ENCODE results near the gene MVD.

Gene MVD, protein sequence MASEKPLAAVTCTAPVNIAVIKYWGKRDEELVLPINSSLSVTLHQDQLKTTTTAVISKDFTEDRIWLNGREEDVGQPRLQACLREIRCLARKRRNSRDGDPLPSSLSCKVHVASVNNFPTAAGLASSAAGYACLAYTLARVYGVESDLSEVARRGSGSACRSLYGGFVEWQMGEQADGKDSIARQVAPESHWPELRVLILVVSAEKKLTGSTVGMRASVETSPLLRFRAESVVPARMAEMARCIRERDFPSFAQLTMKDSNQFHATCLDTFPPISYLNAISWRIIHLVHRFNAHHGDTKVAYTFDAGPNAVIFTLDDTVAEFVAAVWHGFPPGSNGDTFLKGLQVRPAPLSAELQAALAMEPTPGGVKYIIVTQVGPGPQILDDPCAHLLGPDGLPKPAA

DNA sequence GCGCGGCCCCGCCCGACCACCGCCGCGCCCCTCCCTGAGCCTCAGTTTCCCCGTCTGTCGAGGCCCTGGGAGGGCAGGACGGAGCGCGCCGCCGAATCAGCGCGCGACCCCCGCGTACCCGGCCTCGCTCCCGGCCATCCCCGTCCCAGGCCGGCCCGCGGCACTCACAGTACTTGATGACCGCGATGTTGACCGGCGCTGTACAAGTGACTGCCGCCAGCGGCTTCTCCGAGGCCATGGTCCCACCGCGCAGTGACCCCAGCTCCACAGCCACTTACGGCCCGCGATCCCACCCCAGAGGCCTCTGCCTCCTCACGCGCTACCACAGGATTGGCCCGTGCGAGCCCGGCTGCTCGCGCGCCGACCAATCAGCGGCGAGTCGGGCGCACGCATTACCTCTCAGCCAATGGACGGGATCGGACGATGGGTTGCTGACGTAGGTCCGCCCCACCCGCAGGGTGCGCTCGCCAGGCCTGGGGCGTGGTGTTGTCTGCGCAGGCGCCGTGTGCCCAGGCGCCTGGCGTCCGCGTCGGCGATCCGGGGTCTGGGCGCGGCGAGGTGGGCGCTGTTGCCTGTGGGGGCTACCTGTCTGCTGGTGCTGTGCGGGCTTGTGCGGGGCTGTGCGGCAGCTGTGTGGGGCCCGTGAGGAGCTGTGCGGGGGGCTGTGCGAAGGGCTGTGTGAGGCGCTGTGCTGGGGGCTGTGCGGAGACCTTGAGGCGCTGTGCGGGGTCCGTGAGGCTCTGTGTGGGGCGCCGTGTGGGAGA lies at the start of gene MVD:
Gene MVD, minus strand, starts transcription at position 249 of the 764 bp plus-strand sequence. Its CDS starts 11 bp downstream, at position 238.
- DNase-seq (ENCODE audit: low read depth): peak; percentile 94

DNA sequence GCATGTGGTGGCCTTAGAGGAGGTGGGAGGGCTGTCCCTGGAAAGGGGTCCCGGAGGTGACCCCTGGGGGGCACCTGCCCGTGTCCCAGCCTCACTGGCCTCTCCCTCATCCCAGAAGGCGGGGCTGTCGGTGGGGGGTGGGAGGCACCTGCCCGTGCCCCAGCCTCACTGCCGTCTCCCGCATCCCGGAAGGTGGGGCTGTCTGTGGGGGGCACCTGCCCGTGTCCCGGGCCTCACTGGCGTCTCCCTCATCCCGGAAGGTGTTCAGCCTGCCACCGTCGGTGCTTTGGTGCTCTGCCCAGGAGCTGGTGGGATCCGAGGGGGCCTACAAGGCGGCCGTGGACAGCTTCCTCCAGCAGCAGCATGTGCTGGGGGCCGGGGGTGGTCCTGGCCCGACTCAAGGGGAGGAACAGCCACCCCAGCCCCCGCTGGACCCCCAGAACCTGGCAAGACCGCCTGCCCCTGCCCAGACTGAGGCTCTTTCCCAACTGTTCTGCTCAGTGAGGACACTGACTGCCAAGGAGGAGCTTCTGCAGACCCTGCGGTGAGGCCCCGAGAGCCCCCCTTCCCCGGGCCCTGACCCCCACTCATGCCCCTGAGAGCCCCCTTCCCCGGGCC lies 49.6 kb upstream of the MVD start:
- no peak for DNase-seq (ENCODE audit: low read depth)

- no peak for DNase-seq (ENCODE audit: low read depth)
Observed at GRCh38 chr16:88711750-88712340, 49.0 kb upstream of the MVD start.

DNA sequence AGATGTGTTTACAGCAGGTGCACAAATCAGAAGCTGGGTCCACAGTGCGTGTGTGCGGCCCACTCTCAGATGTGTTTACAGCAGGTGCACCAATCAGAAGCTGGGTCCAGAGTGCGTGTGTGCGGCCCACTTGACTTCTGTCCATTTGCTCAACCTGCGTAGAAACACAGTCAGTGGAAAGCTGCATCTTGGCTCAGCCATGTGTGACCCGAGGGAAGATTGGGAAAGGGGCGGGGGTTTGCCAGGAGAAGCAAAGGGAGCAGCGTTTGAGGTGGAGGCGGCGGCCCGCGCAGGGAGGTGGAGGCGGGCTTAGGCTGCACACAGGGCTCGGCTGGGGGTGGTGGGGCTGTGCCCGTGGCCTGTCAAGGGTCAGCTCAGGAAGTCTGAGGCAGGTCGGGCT lies 47.7 kb upstream of the MVD start:
- no peak for DNase-seq (ENCODE audit: low read depth)

- DNase-seq (ENCODE audit: low read depth): no peak
Observed at GRCh38 chr16:88706965-88707826, 44.3 kb upstream of the MVD start.

DNA sequence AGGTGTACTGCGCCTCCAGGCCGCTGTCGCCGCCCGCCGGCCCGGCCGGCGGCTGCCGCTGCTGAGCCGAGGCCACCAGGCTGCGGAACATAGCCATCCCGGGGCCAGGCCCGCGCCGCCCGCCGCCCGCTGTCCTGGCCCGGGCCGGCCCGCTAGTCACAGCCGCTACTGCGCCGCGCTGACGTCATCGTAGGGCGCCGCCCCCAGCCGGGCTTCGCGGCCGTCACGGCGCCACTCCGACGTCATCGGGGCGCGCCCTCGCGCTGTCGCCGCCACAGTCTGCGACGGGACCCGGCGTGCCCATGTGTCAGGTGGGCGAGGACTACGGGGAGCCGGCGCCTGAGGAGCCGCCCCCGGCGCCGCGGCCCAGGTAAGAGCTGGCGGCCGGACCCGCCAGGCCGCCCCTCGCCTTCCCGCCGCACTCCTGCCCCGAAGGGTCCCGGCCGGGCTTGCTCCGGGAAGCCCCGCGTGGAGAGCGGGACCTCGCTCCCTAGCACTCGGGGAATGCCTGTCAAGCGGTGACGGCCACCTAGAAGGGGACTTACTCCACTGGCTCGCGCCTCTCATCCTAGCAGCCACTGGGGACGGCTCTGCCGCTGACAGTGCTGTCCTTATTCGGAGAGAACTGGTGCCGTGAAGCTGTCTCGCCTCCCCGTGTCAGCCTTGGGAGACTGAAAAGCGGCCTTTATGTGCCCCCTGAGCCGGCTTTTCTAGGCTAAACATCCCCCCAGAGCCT lies 43.5 kb upstream of the MVD start, which contains the start of the genes CTU2 and RNF166:
Gene CTU2, plus strand, starts transcription at position 275 of the 736 bp plus-strand sequence. Its CDS starts 28 bp downstream, at position 303.
Gene RNF166, minus strand, starts transcription at position 180 of the 736 bp plus-strand sequence. Its CDS starts 83 bp downstream, at position 97.
- DNase-seq (ENCODE audit: low read depth): peak; percentile 87

GRCh38 chr16:88705801-88706228 lies 42.9 kb upstream of the MVD start:
- DNase-seq (ENCODE audit: low read depth): no peak

GRCh38 chr16:88705076-88705684 lies 42.3 kb upstream of the MVD start:
- peak; percentile 54 for DNase-seq (ENCODE audit: low read depth)

- DNase-seq (ENCODE audit: low read depth): peak; percentile 72
Observed at GRCh38 chr16:88703486-88704309, 40.8 kb upstream of the MVD start.

- DNase-seq (ENCODE audit: low read depth): no peak
Observed at GRCh38 chr16:88702371-88703210, 39.7 kb upstream of the MVD start.

DNA sequence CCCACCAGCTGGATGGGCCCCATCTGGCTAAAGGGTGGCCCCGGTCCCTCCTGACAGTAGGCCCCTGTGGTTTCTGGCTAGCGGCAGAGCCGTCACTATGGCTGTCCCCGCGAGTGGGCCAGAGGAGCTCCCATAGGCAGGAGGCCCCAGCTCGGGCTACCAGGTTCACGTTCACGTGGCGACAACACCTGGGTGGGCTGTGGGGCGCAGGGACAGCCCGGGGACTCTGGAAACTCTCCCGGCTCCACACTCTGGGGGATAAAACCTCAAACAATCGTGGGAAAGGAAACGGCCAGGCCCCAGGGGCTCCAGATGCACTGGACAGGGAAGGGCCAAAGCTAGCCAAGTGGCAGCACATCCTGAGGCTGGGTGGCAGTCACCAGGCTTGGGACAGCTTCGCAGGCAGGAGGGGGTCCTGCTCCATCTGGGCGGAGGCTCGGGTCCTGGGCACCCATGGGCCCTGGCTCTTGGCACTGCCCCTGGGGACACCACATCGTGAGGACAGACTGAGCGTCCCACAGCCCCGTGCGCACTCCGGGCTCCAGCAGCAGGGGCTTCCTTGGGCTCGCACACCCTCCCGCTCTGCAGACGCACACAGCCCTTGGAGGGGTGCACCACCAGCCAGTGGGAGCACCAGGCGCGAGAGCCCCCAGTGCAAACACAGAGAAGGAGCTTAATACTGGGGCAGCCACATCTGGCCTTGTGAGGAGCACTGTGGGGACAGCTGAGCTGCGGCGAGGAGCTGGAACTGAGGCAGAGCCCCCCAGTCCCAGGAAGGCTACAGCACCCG lies 38.9 kb upstream of the MVD start:
- no peak for DNase-seq (ENCODE audit: low read depth)

DNA sequence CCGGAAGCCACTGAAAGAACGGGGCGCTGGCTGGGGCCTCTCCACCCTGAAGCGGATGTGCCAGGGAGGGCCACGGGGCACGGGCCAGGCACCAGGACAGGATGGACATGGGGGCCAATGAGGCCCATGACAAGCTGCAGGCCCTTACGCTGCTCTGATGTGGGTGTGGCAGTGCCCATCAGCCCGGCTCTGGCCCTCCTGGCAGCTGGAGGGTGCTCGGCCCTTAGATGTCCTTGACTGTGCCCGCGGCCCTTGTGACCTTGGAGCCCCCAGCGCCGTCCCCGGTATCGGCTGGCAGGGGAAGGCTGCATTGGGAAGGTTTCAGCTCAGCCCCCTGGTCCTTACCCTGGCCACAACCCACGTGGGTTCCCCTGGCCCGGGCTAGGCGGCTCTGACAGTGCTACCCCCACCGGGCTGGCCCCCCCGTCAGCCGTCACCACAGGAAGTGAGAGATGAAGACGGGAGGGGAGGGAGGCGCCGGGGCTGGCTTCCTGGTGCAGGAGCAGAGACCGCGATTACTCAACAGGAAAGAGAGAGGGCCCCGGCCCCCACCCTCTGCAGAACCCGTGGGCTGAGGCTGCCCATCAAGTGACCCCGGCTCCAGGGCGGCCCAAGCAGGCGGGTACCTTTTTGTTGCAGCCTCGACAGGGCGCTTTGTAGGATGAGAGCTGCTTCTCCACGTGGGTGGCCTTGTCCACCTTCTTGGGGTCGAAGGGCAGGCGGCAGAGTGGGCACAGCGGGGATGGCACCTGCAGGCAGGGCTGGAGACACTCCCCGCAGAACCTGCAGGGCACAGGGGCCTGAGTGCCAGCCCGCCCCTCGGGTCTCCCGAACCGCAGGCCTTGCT lies 38.0 kb upstream of the MVD start:
- peak; percentile 99 for DNase-seq (ENCODE audit: low read depth)

DNA sequence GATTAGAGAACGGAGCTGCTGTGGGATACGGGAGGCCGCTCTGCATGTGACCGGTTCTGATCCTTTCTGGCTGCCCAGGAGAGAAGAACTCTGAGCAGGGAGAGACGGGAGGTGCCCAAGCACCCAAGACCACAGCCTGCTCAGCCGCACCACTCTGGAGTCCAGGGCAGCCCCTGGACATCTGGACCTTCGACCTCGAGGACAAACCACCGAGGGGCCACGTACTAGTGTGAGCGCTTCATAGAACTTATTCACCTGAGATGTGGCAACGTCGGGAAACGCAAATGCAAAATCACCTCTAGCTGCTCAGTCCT lies 37.4 kb upstream of the MVD start:
- no peak for DNase-seq (ENCODE audit: low read depth)

GRCh38 chr16:88699180-88699579 lies 36.3 kb upstream of the MVD start:
- no peak for DNase-seq (ENCODE audit: low read depth)

DNA sequence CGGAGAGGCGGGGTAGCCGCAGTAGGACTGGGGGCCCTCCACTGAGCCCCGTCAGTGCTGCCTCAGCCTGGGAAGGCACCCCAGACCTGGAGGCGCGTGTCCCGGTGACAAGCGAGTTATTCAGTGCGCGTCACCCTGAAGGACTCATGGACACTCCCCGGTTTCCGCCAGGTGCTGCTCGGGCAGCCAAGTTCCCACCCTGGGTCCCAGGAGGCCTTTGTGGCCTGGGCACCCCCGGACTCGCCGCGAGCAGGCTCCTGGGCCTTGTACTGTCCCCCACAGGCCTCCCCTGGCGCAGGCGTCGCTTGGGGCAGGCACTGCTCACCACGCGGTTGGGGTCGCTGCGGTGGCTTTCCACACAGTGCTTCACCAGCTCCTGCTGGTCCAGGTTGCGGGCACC lies 35.8 kb upstream of the MVD start:
- DNase-seq (ENCODE audit: low read depth): no peak

DNA sequence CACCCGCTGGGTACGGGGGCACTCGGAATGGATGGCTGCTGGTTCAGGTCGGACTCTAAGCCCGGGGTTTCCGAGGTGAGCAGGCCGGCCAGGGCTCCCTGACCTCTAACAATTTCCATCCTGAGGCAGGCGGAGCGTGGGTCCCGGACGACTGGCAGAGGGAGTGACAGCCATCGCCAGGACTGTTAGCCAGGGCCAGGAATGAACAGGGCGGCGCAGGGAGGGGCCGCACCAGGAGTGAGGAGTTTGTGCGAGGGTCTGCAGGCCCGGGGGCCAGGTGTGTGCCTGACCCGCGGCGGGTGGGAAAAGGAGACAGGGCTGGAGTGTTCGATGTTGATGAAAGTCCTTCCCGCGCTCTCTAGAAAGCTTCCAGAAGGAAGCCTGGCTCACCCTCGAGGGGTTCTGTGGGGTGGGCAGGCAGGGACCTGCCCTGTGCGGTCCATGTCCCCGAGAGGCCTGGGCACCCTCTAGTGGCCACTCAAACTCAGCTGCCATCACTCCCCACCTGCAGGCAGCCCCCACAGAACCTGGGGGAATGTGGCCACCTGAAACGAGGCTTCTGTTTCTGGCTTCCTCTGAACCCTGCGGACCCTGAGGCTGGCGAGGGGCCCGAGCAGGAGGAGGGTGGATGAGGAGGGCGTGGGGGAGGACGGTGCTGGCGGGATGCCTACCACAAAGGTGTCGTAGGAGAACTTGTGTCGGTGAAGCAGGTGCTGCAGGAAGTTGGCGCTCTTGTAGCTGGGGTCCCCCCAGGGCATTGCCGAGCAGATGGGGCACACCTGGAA lies 35.1 kb upstream of the MVD start:
- DNase-seq (ENCODE audit: low read depth): no peak
